DMS79 (cell line): ENCODE results near the gene TOE1.
"Not testable (repeated sequence)": the region's sequence is repeated elsewhere in the genome, so short reads cannot be mapped to it uniquely, and the experiment has no call there.

Experiments used
- DNase-seq: peaks from one replicate; lab custom pipeline; 2025; lab: John Stamatoyannopoulos, UW

The TOE1 gene

DNA sequence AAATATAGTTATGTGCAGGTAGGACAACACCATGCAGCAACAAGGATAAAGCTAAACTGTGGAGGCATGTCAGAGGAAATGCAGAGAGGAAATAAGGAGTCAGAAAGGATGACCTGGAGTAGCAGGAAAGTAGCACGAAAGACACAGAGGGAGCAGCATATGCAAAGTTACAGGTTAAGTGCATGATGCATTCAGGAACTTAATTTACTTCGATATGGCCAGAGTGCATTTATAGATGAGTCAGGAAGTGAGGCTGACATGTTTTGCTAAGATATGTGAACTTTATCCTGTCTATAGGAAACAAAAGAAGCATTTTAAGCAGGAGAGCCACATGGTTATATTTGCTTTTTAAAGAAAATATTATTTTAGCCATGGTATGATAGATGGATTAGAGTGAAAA lies 15.7 kb downstream of the TOE1 start:
- no peak for DNase-seq

DNA sequence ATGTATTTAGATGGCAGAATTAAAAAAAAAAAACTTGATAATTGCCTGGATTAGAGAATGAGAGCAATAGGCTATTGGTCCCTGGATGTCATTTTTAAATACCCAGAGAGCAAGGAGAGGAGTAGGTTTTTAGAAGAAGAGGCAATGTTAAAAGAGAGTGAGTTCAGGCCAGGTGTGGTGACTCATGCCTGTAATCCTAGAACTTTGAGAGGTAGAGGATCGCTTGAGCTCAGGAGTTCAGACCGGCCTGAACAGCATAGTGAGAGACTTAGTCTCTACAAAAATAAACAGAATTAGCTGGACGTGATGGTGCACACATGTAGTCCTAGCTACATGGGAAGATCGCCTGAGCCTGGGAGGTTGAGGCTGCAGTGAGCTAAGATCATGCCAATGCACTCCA lies 16.2 kb downstream of the TOE1 start:
- DNase-seq, result no peak

DNA sequence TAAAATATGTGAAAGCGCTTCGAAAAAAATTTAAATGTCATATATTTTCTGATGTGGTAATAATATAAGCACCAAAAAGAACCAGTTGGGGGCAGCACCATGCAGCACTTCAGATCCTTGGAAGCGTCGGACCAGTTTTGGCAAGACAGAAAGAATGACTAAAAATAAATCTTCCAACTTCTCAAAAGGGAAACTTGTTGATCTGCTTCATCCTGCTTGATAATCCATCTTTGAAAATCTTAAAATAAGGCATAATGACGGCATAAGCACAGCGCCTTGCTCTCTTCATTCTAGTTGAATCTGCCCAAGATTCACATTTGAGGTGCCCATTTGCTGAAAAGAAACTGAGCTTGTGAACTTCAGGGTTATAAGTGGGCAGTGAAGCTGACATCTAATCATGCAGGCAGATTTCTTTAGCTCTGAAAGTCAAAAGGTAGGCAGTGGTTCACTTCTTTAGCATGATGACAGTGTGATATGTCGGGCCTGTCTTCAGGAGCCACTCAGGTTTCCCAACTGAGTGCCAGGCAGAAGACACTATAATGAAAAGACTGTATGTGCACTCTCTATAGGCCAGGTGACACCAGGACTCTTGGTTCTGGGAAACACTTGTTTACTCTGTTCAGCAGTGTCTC lies 20.0 kb downstream of the TOE1 start:
- DNase-seq, result no peak

DNA sequence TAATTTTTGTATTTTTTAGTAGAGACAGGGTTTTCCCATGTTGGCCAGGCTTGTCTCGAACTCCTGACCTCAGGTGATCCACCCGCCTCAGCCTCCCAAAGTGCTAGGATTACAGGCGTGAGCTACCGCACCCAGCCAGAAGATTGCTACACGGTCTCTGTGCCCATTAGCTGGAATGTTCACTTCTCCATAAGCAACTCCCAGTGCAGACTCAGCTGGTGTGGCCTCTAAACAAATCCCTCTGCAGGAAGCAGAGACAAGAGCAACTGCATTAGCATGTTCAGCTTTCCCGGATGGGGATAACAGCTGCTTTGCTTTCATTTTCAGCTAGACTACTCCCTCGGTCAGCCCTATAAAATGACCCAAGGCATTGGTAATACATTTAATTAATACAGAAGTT lies 21.0 kb downstream of the TOE1 start:
- not testable (repeated sequence) for DNase-seq

DNA sequence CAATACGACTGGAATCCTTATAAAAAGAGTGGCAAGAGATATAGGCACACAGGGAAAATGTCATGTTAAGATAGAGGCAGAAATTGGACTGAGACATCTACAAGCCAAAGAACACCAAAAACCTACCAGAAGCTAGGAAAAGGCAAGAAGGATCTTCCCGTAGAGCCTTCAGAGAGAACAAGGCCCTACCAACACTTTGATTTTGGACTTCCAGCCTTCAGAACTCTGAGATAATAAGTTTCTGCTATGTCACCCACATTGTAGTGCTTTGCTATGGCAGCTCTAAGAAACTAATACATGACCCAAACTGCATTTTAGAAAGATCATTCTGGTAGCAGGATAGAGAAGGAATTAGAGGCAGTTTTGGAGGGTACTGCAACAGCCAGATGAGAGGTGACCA lies 24.3 kb downstream of the TOE1 start:
- no peak for DNase-seq

DNA sequence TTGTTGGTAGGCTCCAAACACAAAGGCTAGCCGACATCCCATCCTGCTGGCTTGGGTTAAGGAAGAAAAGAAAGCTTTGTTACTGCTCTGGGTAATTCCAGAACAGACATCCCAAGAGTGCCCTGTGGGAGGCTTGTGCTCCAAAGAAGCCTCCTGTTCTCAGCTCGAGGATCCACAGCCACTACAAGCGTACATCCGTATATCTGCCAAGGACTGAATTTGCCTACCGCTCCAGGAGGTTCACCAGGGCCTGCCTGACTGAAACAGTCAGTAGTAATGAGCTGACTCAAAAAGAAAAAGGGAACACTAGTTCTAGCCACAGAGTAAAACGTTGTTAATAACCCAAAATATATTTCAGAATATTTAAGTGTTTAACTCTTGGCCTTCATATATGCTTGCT lies 25.1 kb downstream of the TOE1 start:
- no peak for DNase-seq

DNA sequence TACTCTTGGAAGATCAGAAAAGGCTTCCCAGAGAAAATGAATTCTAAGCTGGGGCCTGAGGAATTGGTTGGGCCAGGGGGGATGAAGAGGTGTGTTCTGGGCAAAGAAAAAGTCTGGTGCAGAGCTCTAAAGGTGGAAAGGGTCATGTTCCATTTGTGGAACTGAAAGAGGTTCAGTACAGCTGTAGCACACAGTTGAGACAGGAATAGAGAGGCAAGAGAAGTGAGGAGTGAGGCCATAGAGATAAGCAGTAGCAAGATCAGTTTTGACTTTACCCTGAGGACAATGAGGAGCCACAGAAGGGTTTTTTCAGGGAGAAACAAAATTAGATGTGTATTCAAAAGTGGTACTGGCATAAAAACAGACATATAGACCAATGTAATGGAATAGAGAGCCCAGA lies 30.6 kb downstream of the TOE1 start:
- DNase-seq, result no peak

DNA sequence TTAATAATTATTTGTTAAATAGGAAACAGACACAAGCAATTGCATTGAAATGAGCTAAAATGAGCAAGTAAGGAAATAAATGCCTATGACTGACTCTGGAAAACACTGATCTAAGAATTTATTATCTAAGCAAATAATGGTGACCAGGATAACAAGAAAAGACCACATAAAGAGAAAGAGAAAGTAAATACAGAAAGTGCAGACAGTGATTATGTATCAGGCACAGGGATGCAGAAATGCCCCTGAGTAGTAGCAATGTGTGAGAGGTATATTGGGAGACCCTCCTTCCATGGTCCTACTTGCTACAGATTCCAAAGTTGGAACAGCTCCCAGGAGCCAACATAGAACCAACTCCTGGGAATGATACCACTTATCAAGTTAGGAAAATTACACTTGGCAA lies 33.6 kb downstream of the TOE1 start:
- DNase-seq, result no peak

DNA sequence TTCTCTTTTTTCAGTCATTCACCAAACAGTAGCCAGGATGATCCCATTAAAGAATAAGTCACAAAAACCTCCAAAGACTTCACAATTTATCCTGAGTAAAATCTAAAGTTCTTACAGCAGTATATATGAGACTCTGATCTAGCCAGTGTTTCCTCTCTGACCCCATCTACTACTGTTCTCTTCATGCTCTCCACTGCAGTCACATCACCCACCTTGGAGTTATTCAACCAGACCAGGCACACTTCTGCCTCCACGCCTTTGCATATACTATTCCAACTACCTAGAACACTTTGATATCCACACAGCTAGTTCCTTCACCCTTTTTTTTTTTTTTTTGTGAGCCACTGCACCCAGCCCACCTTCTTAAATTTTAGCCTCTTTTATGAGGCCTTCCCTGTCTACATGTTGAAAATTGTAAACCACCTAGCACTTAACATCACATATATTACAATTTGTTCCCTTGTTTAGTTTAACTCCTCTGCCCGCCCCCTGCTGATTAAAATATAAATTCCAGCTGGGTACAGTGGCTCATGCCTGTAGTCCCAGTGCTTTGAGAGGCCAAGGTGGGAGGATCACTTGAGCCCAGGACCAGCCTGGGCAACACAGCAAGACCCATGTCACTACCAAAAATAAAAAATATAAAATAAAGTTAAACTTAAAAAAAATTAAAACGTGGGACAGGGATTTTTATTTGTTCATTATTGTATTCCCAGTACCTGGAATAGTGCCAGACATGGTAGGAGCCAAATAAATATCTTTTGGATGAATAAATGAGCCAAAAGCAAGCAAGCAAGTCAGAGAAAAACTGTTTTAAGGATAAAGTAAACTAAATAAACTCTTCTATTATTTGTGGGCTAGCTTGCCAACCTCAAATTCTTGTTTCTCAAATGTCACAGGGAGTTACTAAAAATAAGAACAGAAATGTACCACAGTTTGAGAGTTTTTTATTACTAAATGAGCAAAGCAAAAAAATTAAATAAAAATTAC lies 35.4 kb downstream of the TOE1 start:
- DNase-seq, result no peak

DNA sequence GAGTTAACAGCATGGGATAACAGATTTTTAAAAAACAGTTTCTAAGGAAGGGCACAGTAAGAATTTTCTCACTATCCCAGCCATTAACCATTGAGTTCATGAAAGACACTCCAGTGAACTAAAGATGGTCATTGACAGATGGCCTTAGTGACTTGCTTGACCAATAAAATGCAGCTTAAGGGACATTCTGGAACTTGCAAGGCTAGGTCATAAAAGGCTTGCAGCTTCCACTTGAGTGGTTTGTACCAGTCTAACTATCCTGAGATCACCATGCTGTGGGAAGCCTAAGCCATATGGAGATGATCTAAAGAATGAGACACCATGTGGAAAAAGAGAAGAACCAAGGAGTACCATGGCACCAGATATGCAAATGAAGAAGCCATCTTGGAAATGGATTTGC lies 38.2 kb downstream of the TOE1 start:
- DNase-seq, result no peak

DNA sequence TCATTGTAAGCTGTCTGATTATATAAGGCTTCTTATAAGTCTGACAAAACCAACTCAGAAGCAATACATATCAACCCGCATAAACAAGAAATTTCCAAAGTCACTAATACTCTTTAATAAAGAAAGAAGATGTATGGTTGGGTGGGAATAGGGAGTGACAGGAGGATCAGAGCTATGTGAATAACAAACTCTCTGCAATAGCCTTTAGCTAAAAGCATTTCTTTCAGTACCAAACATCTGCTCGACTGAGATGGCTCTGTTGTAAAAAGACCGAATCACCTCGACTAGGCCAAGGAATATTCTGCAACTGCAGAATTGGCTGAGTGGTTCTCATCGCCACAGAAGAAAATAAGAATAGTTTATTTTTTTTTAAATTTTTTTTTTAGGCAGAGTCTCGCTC lies 39.6 kb downstream of the TOE1 start:
- DNase-seq, result no peak

DNA sequence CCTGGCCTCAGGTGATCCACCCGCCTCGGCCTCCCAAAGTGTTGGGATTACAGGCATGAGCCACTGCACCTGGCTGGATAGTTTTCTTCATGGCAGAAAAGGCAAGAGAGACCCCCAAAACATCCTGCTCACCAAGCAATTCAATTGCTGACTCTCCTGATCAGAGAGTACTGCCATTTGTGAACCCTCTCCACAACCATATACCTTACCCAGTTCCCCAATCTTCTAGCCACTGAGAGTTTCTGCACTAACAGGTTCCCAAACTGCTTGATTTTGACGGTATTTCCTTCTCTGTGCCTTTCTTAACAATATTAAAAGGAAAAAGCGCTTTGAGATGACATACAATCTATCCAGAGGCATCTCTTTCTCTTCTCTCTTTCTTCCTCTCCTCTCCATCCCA lies 40.2 kb downstream of the TOE1 start:
- DNase-seq, result no peak

DNA sequence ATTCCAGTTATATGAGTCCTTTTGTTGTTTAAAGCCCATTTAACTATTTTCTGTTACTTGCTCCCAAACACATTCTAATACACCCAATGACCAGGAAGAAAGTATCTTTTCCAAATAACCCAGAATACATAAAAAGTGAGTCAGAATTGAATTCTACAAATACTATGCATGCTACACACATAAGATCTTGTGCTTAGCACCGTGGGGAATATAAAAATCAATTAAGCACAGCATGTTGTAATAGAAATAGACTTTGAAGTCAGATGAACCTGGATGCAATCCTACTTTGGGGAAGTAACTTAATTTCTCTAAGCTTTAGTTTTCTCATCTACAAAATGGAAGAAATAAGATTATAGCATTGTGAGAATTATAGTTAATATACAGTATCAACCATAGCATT lies 40.8 kb downstream of the TOE1 start:
- DNase-seq, result no peak

DNA sequence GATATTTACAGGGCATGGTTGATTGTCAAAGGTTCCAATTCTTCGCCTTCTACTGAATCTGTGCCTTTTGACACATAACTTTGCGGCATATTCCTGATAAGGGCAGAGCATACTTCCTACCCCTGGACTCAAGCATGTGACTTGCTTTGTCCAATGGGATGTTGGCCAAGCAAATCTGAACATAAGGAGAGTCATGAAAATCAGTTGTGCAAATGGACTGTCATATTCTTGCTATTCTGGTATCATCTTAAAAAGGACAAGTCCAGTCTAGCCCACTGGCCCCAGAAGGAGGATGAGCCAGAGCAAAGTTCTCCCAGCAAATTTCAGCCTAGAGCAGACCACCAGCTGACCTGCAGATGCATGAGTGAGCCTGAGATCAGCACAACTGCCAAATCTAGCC lies 41.3 kb downstream of the TOE1 start:
- DNase-seq, result no peak

DNA sequence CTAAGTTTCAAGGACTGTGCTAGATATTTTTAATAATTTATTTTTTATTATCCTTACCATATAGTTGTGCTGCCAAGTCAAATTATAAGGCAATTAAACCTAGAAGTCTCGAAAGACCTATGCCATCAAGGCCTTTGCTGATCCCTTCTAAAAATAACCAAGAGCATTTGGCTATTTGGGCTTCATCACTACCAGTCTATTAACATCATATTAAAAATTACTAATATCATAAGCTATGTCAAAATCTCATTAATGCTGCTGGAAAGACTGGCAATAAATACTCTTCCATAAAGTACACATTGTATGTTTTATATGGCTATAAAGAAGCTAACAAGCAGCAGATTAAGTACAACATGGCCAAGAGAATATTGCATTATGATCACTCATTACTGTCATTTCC lies 43.2 kb downstream of the TOE1 start:
- no peak for DNase-seq

DNA sequence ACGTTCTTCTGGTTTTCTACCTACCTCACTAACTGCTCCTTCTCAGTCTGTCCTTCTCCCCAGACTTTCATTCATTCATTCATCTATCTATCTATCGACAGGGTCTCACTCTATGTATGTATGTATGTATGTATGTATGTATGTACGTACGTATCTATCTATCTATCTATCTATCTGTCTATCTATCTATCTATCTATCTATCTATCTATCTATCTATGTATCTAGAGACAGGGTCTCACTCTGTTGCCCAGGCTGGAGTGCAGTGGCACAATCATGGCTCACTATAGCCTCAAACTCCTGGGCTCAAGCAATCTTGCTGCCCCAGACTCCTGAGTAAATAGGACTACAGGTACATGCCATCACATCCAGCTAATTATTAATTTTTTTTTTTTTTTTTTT lies 44.2 kb downstream of the TOE1 start:
- DNase-seq, result not testable (repeated sequence)

DNA sequence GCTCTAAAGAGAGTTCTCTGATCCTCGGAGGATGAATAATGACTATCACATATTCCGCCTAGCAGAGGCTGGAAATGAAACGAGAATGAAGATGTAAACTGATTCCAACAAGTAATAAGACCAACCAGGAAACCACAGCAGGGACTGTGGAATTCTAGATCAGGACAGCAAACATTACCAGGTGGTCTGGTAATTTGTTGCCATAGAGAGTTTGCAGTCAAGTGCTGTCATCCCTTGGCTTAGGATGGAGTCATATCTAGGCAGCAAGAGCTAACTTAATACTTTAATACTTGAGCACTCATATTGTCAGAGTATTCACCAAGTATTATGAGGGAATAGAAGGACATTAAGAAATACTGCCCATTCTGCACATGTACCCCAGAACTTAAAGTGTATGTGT lies 45.3 kb downstream of the TOE1 start:
- DNase-seq, result no peak

DNA sequence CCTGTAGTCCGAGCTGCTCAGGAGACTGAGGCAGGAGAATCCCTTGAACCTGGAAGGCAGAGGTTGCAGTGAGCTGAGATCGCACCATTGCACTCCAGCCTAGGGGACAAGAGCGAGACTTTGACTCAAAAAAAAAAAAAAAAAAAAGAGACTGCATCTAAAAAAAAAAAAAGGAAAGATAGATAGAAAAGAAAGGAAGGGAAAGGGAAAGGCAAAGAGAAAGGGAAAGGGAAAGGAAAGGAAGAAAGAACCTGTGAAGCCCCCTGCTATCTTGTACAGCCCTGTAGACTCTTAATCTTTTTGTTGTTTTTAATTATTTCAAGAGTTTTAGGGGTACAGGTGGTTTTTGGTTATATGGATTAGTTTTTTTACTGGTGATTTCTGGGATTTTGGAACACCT lies 46.2 kb downstream of the TOE1 start:
- no peak for DNase-seq
